HepG2 (cell line): ENCODE measurements around the gene TBX15. TPM values are rescaled to one million over a fixed set of nuclear protein-coding genes. Genes with fewer than 3 reads are reported as not detected.

ENCODE experiments used
- ATAC-seq: fragments of 200-7000 bp; cut with Tn5 transposase; 3 replicates; pipeline ENCODE4 v1.9.1; 2020; ENCODE audit warnings: mild to moderate bottlenecking, moderate library complexity
- BruUV-seq: library from RNA; stranded (reverse); fragments of 400-500 nt; replicated peaks from 2 replicates; lab custom pipeline; 2021; lab: Mats Ljungman, UMichigan
- CTCF ChIA-PET: fragments of 300-600 bp; formaldehyde crosslinking; extraction: SDS; loops from one replicate; lab custom pipeline; 2021; ENCODE audit warnings: low total read pairs, inconsistent platforms, low intra/inter-chr PET ratio; lab: Yijun Ruan, JAX
- POLR2A ChIA-PET: fragments of 350-600 bp; sonication (Branson Sonifier 250); formaldehyde crosslinking; loops from one replicate; lab custom pipeline; 2020; ENCODE audit warnings: antibody characterized with exemption, inconsistent platforms; lab: Yijun Ruan, JAX
- DNase-seq: peaks from one replicate; pipeline ENCODE4 v3.0.0-alpha.2; 2015; ENCODE audit warnings: low spot score
- FAIRE-seq: peaks from 3 replicates; lab custom pipeline; 2011; peaks lifted over from hg19 to GRCh38; lab: Jason Lieb, UNC
- H2AFZ ChIP-seq: one replicate; pipeline ENCODE4 v1.6.1; 2011; ENCODE audit warnings: low read length, inconsistent platforms
- H3K27ac ChIP-seq: fragments of 300-600 bp; 3 replicates; pipeline ENCODE4 v1.8.0; 2011; ENCODE audit warnings: mixed run types, mild to moderate bottlenecking, mixed read lengths, low read length, inconsistent platforms; ENCODE audit not compliant: insufficient read depth; ENCODE audit errors: extremely low read length
- H3K27me3 ChIP-seq, 2 experiments: fragments of 200-600 bp in 1 of 2; 2 replicates in 1 of 2; 3 replicates in 1 of 2; pipeline versions ENCODE4 v1.6.0 to v1.8.0; 2011; ENCODE audit warnings: low read length in 2 of 2, mild to moderate bottlenecking in 2 of 2, moderate library complexity in 2 of 2, inconsistent platforms in 1 of 2; ENCODE audit not compliant: insufficient read depth in 2 of 2, control insufficient read depth in 1 of 2
- H3K36me3 ChIP-seq, 2 experiments: fragments of 200-600 bp in 1 of 2; replicated peaks in 1 of 2; 2 replicates in 1 of 2; 3 replicates in 1 of 2; pipeline versions ENCODE4 v1.5.1 to v1.8.0; 2011; ENCODE audit warnings: low read length in 2 of 2, inconsistent platforms in 1 of 2; ENCODE audit not compliant: insufficient read depth in 2 of 2, control insufficient read depth in 1 of 2
- H3K4me1 ChIP-seq: 2 replicates; pipeline ENCODE4 v1.5.1; 2012; ENCODE audit warnings: low read length, inconsistent platforms; ENCODE audit not compliant: insufficient read depth
- H3K4me2 ChIP-seq: 2 replicates; pipeline ENCODE4 v1.6.0; 2011; ENCODE audit warnings: low read depth, low read length, inconsistent platforms
- H3K4me3 ChIP-seq, 3 experiments: fragments of 200-600 bp in 1 of 3; sonication (generic), shearing (Covaris generic) in 1 of 3; replicated peaks in 1 of 3; 2 replicates each; pipeline ENCODE4 v1.5.1; 2011 to 2016; ENCODE audit warnings: low read length in 3 of 3, inconsistent platforms in 2 of 3, low read depth in 2 of 3, mild to moderate bottlenecking in 2 of 3, control low read depth in 1 of 3, mixed read lengths in 1 of 3; ENCODE audit not compliant: insufficient read depth in 1 of 3
- H3K79me2 ChIP-seq: one replicate; pipeline ENCODE4 v1.6.1; 2011; ENCODE audit warnings: low read length, inconsistent platforms; ENCODE audit not compliant: insufficient read depth
- H3K9ac ChIP-seq: 2 replicates; pipeline ENCODE4 v1.6.0; 2011; ENCODE audit warnings: mild to moderate bottlenecking, low read depth, low read length, inconsistent platforms; ENCODE audit not compliant: insufficient read depth
- H3K9me3 ChIP-seq: 2 replicates; pipeline ENCODE4 v1.5.1; 2012; ENCODE audit warnings: mild to moderate bottlenecking, low read length
- H4K20me1 ChIP-seq: 2 replicates; pipeline ENCODE4 v1.6.0; 2011; ENCODE audit warnings: inconsistent platforms, mild to moderate bottlenecking, low read length, moderate library complexity; ENCODE audit not compliant: insufficient read depth
- CBX2 ChIP-seq, 2 experiments: fragments of 200-600 bp in 1 of 2; sonication (generic); formaldehyde crosslinking in 1 of 2; IDR thresholded peaks; 2 replicates each; pipeline versions ENCODE4 v1.7.0 to v1.8.1; 2018 to 2022; ENCODE audit warnings: low read depth in 2 of 2, low read length in 1 of 2, mild to moderate bottlenecking in 1 of 2, missing genetic modification reagents in 1 of 2
- GATA4 ChIP-seq: sonication (generic); IDR thresholded peaks from 2 replicates; pipeline ENCODE4 v1.6.1; 2016; ENCODE audit warnings: antibody characterized with exemption, low read depth, borderline replicate concordance
- GLMP ChIP-seq: sonication (generic); formaldehyde crosslinking; IDR thresholded peaks from 2 replicates; pipeline ENCODE4 v1.9.0; 2021; ENCODE audit warnings: missing genetic modification reagents, mild to moderate bottlenecking, borderline replicate concordance
- GMEB1 ChIP-seq: sonication (generic); formaldehyde crosslinking; IDR thresholded peaks from 2 replicates; pipeline ENCODE4 v1.5.1; 2020; ENCODE audit warnings: missing genetic modification reagents, mild to moderate bottlenecking, borderline replicate concordance
- MAFF ChIP-seq: IDR thresholded peaks from 2 replicates; pipeline ENCODE4 v1.6.1; 2011; ENCODE audit warnings: low read depth, low read length, improper control_type of control experiment
- MAFK ChIP-seq, 2 experiments: IDR thresholded peaks in 1 of 2; conservative IDR thresholded peaks in 1 of 2; 2 replicates each; pipeline ENCODE4 v1.6.1; 2011; ENCODE audit warnings: improper control_type of control experiment in 2 of 2, low read length in 2 of 2
- ZMYM2 ChIP-seq: sonication (generic); formaldehyde crosslinking; IDR thresholded peaks from 2 replicates; pipeline ENCODE4 v1.8.0; 2022; ENCODE audit warnings: mild to moderate bottlenecking, missing genetic modification reagents
- ZNF12 ChIP-seq: sonication (generic); formaldehyde crosslinking; IDR thresholded peaks from 2 replicates; pipeline ENCODE4 v1.5.0; 2020; ENCODE audit warnings: missing genetic modification reagents
- ZNF556 ChIP-seq: sonication (generic); formaldehyde crosslinking; IDR thresholded peaks from 2 replicates; pipeline ENCODE4 v1.4.0; 2020; ENCODE audit warnings: mild to moderate bottlenecking, missing genetic modification reagents, borderline replicate concordance
- ZNF660 ChIP-seq: sonication (generic); formaldehyde crosslinking; IDR thresholded peaks from 2 replicates; pipeline ENCODE4 v1.5.1; 2020; ENCODE audit warnings: mild to moderate bottlenecking, low read depth, missing genetic modification reagents, borderline replicate concordance
- WGBS: methylation state at CpG from one replicate; pipeline ENCODE4 v1.1.6; 2017; ENCODE audit warnings: low lambda C conversion rate; 5-methylcytosine and 5-hydroxymethylcytosine counted together
- in situ Hi-C: cut with HindIII; loops from 2 replicates; pipeline ENCODE4 v1.10.0; 2017; ENCODE audit warnings: low pct_unique_long_range_greater_than_20kb; ENCODE audit not compliant: extremely low pct_ligation_motif_present
- intact Hi-C: fragments of 100-400 bp; cut with micrococcal nuclease; formaldehyde crosslinking; loops from one replicate; pipeline ENCODE4 v1.10.0; 2022; ENCODE audit not compliant: unreplicated experiment
- polyA plus RNA-seq, 8 experiments: library from polyadenylated mRNA; depleted of rRNA in 3 of 8; stranded (reverse) in 7 of 8; unstranded in 1 of 8; fragments of >200 nt; fragmentation: Illumina TruSeq in 4 of 8; extraction: Trizol in 4 of 8; gene quantifications; 2 replicates each; pipeline versions ENCODE4 v1.2.1 to v1.2.3, GENCODE V29; 2011 to 2016; ENCODE audit warnings: low read depth in 4 of 8, missing spikeins in 1 of 8, mixed read lengths in 1 of 8; ENCODE audit not compliant: insufficient read depth in 1 of 8
- total RNA-seq, 5 experiments: library from RNA; depleted of rRNA; stranded (reverse); fragments of >200 nt; fragmentation: Illumina TruSeq; extraction: Trizol; gene quantifications; 2 replicates each; pipeline ENCODE4 v1.2.3, GENCODE V29; 2016; ENCODE audit warnings: low read depth in 1 of 5

TBX15 gene
- total and polyA plus RNA-seq, 2 of the 13 experiments (the other 11 are each of a cell fraction or from before 2014, with no cell fraction given) = 0.42 to 1.9 TPM

- no peak for TF ChIP-seq ZNF556 (CRISPR knock-in tag)
- TF ChIP-seq GATA4 = no peak
- TF ChIP-seq ZNF660 = no peak
- TF ChIP-seq GLMP = no peak
- TF ChIP-seq ZNF12 (CRISPR knock-in tag) = no peak
- TF ChIP-seq CBX2 (IDR thresholded peaks at IDR 0.05; ENCODE audit: low read depth, low read length) = no peak
- TF ChIP-seq CBX2 (CRISPR knock-in tag; IDR thresholded peaks at IDR 0.05; ENCODE audit: low read depth) = no peak
- TF ChIP-seq GMEB1 (CRISPR knock-in tag) = no peak
These were observed 24.2 kb upstream of the TBX15 start (continued) for GRCh38 chr1:119012383-119012782.

- no peak for DNase-seq
- 96% methylated on average over 3 of the region's 3 CpGs for WGBS
- BruUV-seq = no TSS peak
- Histone ChIP-seq H3K4me3 (no peak overlapping the region), H3K36me3 (no peaks in the 10 kb centered on the region), H4K20me1 (no peaks in the 10 kb centered on the region), H3K27ac (no peak overlapping the region), H3K9me3 (no peaks in the 10 kb centered on the region), H3K27me3 (no peaks in the 10 kb centered on the region), H3K4me1 (no peaks in the 10 kb centered on the region), H3K79me2 (no peaks in the 10 kb centered on the region)
- intact Hi-C loops = loop anchor here (5.0 kb wide), 1 partner anchor 149 kb away; no protein-coding TSS in a partner anchor
- FAIRE-seq = no peak
- POLR2A ChIA-PET = no interaction called here
- no peak for ATAC-seq
- CTCF ChIA-PET = no interaction called here
- TF ChIP-seq ZMYM2 (CRISPR knock-in tag) (no peak), MAFK (conservative IDR thresholded peaks at IDR 0.05 in 1 of 2, IDR thresholded peaks at IDR 0.05 in 1 of 2; ENCODE audit: low read length in 2 of 2) (peak; percentile 41 to 54; a peak in 3 of 4 replicates), MAFF (peak; percentile 39)
- TF ChIP-seq, all 625 proteins: peak for 2
- Histone ChIP-seq H2AFZ (no peak overlapping the region), H3K4me2 (no peak overlapping the region), H3K9ac (no peak overlapping the region)
- in situ Hi-C loops = loop anchor here (25.0 kb wide), 2 partner anchors 449 to 849 kb away; no protein-coding TSS in a partner anchor
These were observed 23.6 kb upstream of the TBX15 start for GRCh38 chr1:119011706-119012105.
